HFF-Myc (cell line): ENCODE data around the gene LMNA.
"Not testable (repeated sequence)": the region's sequence is repeated elsewhere in the genome, so short reads cannot be mapped to it uniquely, and the experiment has no call there.

ENCODE experiments used
- DNase-seq: peaks from one replicate; pipeline ENCODE4 v3.0.0-alpha.2; 2011; ENCODE audit warnings: low read depth; ENCODE audit errors: extremely low read depth
- H3K4me3 ChIP-seq: replicated peaks from 2 replicates; pipeline ENCODE4 v1.5.1; 2011; ENCODE audit warnings: low read depth, mild to moderate bottlenecking, control low read depth, low read length
- CTCF ChIP-seq: IDR thresholded peaks from 2 replicates; pipeline ENCODE4 v1.5.1; 2012; ENCODE audit warnings: mild to moderate bottlenecking, low read depth, low read length, control low read depth; ENCODE audit errors: missing control alignments

Gene LMNA

GRCh38 chr1:156117414-156118176 lies 3.1 kb downstream of the LMNA start:
- H3K4me3 ChIP-seq, result peak overlapping the region; percentile 100
- no peak for TF ChIP-seq CTCF
- no peak for DNase-seq

- no peak for DNase-seq
Observed at GRCh38 chr1:156118177-156118868, 3.8 kb downstream of the LMNA start.

GRCh38 chr1:156119503-156120209 lies 5.1 kb downstream of the LMNA start:
- peak overlapping the region; percentile 100 for H3K4me3 ChIP-seq
- no peak for TF ChIP-seq CTCF
- DNase-seq, result no peak

More at GRCh38 chr1:156118177-156118868, 3.8 kb downstream of the LMNA start:
- TF ChIP-seq CTCF, result no peak
- peak overlapping the region; percentile 100 for H3K4me3 ChIP-seq

- TF ChIP-seq CTCF, result no peak
Observed at GRCh38 chr1:156120318-156120717, 5.8 kb downstream of the LMNA start.

GRCh38 chr1:156121005-156121404 lies 6.5 kb downstream of the LMNA start:
- H3K4me3 ChIP-seq, result peak overlapping the region; percentile 100
- DNase-seq, result not testable (repeated sequence)

More at GRCh38 chr1:156120318-156120717, 5.8 kb downstream of the LMNA start:
- peak overlapping the region; percentile 100 for H3K4me3 ChIP-seq
- no peak for DNase-seq

- TF ChIP-seq CTCF, result no peak
- no peak for DNase-seq
- peak overlapping the region; percentile 100 for H3K4me3 ChIP-seq
Observed at GRCh38 chr1:156121457-156121856, 6.9 kb downstream of the LMNA start.

- DNase-seq, result no peak
- peak overlapping the region; percentile 100 for H3K4me3 ChIP-seq
- TF ChIP-seq CTCF, result no peak
Observed at GRCh38 chr1:156122086-156122485, 7.6 kb downstream of the LMNA start.
